T-helper 9 cell (primary cell): ENCODE measurements around the gene NPTXR.

Experiments
- DNase-seq: peaks from one replicate; pipeline ENCODE4 v3.0.0-alpha.2; 2020
- total RNA-seq, 2 donors: gene quantifications; one replicate each; lab custom pipeline; 2026; lab: John Stamatoyannopoulos, UW

NPTXR gene
- 7.5 to 11.1 reads per million in 2 donors for total RNA-seq

- peak; percentile 27 for DNase-seq
These were observed at the start of gene NPTXR for GRCh38 chr22:38843657-38844314. NPTXR (minus strand) TSS chr22:38844028.

- DNase-seq, result no peak
These were observed 47.4 kb upstream of the NPTXR start for GRCh38 chr22:38891256-38891655.

GRCh38 chr22:38890377-38890776, 46.5 kb upstream of the NPTXR start:
- no peak for DNase-seq

GRCh38 chr22:38886333-38886732, 42.5 kb upstream of the NPTXR start:
- no peak for DNase-seq

- no peak for DNase-seq
These were observed 39.3 kb upstream of the NPTXR start for GRCh38 chr22:38882972-38883622.

- no peak for DNase-seq
These were observed 38.4 kb upstream of the NPTXR start for GRCh38 chr22:38881997-38882879.

- no peak for DNase-seq
These were observed 37.6 kb upstream of the NPTXR start for GRCh38 chr22:38881464-38881871.

GRCh38 chr22:38879961-38880360, 36.1 kb upstream of the NPTXR start:
- DNase-seq, result no peak

GRCh38 chr22:38879108-38879729, 35.4 kb upstream of the NPTXR start:
- DNase-seq, result no peak

GRCh38 chr22:38878001-38878400, 34.2 kb upstream of the NPTXR start:
- no peak for DNase-seq

- DNase-seq, result no peak
These were observed 30.8 kb upstream of the NPTXR start for GRCh38 chr22:38874529-38875222.

- DNase-seq, result peak; percentile 30
These were observed 29.9 kb upstream of the NPTXR start for GRCh38 chr22:38873469-38874411.

GRCh38 chr22:38872831-38873248, 29.0 kb upstream of the NPTXR start:
- DNase-seq, result no peak

- DNase-seq, result peak; percentile 93
These were observed 28.5 kb upstream of the NPTXR start, which contains the start of gene CBX6 for GRCh38 chr22:38872172-38872830. CBX6 (minus strand) TSS chr22:38872216; CDS start chr22:38872190, 26 bp downstream.

GRCh38 chr22:38871360-38872171, 27.7 kb upstream of the NPTXR start:
- peak; percentile 19 for DNase-seq

GRCh38 chr22:38870791-38871359, 27.0 kb upstream of the NPTXR start:
- no peak for DNase-seq

GRCh38 chr22:38870312-38870741, 26.5 kb upstream of the NPTXR start:
- peak; percentile 84 for DNase-seq

- no peak for DNase-seq
These were observed 25.8 kb upstream of the NPTXR start for GRCh38 chr22:38869663-38870062.

GRCh38 chr22:38868886-38869381, 25.1 kb upstream of the NPTXR start:
- DNase-seq, result peak; percentile 89
